Mammary epithelial cell (primary cell): Measurements from ENCODE around the gene KLHL29.

Experiments
- CTCF ChIP-seq, 2 donors: IDR thresholded peaks in 1 of 2; conservative IDR thresholded peaks in 1 of 2; 2 replicates each; pipeline ENCODE4 v1.5.1; 2011 to 2012; ENCODE audit warnings: inconsistent platforms in 2 of 2, low read length in 2 of 2, mild to moderate bottlenecking in 2 of 2, control low read depth in 1 of 2, low read depth in 1 of 2; ENCODE audit not compliant: insufficient read depth in 1 of 2; ENCODE audit errors: extremely low read depth in 1 of 2
- EZH2 ChIP-seq: IDR thresholded peaks from 2 replicates; pipeline ENCODE4 v1.6.1; 2012; ENCODE audit warnings: low read length, inconsistent platforms, borderline replicate concordance

GRCh38 chr2:23546913-23547312, 161.9 kb downstream of the KLHL29 start:
- TF ChIP-seq CTCF (conservative IDR thresholded peaks at IDR 0.05 in 1 of 2, IDR thresholded peaks at IDR 0.05 in 1 of 2; ENCODE audit: extremely low read depth in 1 of 2, insufficient read depth in 1 of 2, low read depth in 1 of 2, low read length in 2 of 2): no peak
- TF ChIP-seq EZH2: no peak
